ENCODE data around the gene STAMBP.
"Not testable (repeated sequence)": the region's sequence is repeated elsewhere in the genome, so short reads cannot be mapped to it uniquely, and the experiment has no call there.

STAMBP gene

GRCh38 chr2:73837847-73838585, 9.3 kb downstream of the STAMBP start:
- no peak for DNase-seq (ENCODE audit: low spot score)

- no peak for DNase-seq (ENCODE audit: low spot score)
Measured at GRCh38 chr2:73838889-73839534, 10.3 kb downstream of the STAMBP start.

- DNase-seq (ENCODE audit: low spot score) = peak; percentile 67
Measured at GRCh38 chr2:73839653-73840411, 11.1 kb downstream of the STAMBP start.

- no peak for DNase-seq (ENCODE audit: low spot score)
Measured at GRCh38 chr2:73841912-73842738, 13.4 kb downstream of the STAMBP start.

- DNase-seq (ENCODE audit: low spot score) = no peak
Measured at GRCh38 chr2:73842739-73843019, 13.9 kb downstream of the STAMBP start.

GRCh38 chr2:73844087-73844486, 15.3 kb downstream of the STAMBP start:
- DNase-seq (ENCODE audit: low spot score) = no peak

- no peak for DNase-seq (ENCODE audit: low spot score)
Measured at GRCh38 chr2:73850009-73850408, 21.2 kb downstream of the STAMBP start.

- DNase-seq (ENCODE audit: low spot score) = no peak
Measured at GRCh38 chr2:73851274-73851673, 22.5 kb downstream of the STAMBP start.

- no peak for DNase-seq (ENCODE audit: low spot score)
Measured at GRCh38 chr2:73852020-73852419, 23.3 kb downstream of the STAMBP start.

- DNase-seq (ENCODE audit: low spot score) = no peak
Measured at GRCh38 chr2:73855526-73855925, 26.8 kb downstream of the STAMBP start.

GRCh38 chr2:73856214-73856613, 27.5 kb downstream of the STAMBP start:
- DNase-seq (ENCODE audit: low spot score) = no peak

- no peak for DNase-seq (ENCODE audit: low spot score)
Measured at GRCh38 chr2:73859721-73860586, 31.2 kb downstream of the STAMBP start.

- no peak for DNase-seq (ENCODE audit: low spot score)
Measured at GRCh38 chr2:73862987-73863386, 34.2 kb downstream of the STAMBP start.

- DNase-seq (ENCODE audit: low spot score) = no peak
Measured at GRCh38 chr2:73868204-73868978, 39.6 kb downstream of the STAMBP start.

GRCh38 chr2:73870084-73870483, 41.3 kb downstream of the STAMBP start:
- peak; percentile 45 for DNase-seq (ENCODE audit: low spot score)

- no peak for DNase-seq (ENCODE audit: low spot score)
Measured at GRCh38 chr2:73877071-73877802, 48.5 kb downstream of the STAMBP start.

- DNase-seq (ENCODE audit: low spot score) = not testable (repeated sequence)
Measured at GRCh38 chr2:73877984-73878383, 49.2 kb downstream of the STAMBP start.

GRCh38 chr2:73885406-73885805, 56.6 kb downstream of the STAMBP start:
- DNase-seq (ENCODE audit: low spot score) = no peak

- DNase-seq (ENCODE audit: low spot score) = no peak
Measured at GRCh38 chr2:73886357-73886756, 57.6 kb downstream of the STAMBP start.

Measured in cerebellar cortex (tissue), 1 donor.